Suprapubic skin (tissue), 4 donors: ENCODE results near the gene GPR176. TPM values are rescaled to one million over a fixed set of nuclear protein-coding genes. Genes with fewer than 3 reads are reported as not detected.

Source experiments
- DNase-seq, 2 donors: peaks; one replicate each; pipeline ENCODE4 v3.0.0-alpha.2; 2019; ENCODE audit warnings: low spot score in 2 of 2
- H3K27ac ChIP-seq: fragments of 200-600 bp; sonication (generic); one replicate; pipeline ENCODE4 v1.5.1; 2019
- H3K27me3 ChIP-seq: fragments of 200-600 bp; sonication (generic); one replicate; pipeline ENCODE4 v1.5.1; 2019
- H3K36me3 ChIP-seq: fragments of 200-600 bp; sonication (generic); one replicate; pipeline ENCODE4 v1.5.1; 2019
- H3K4me1 ChIP-seq: fragments of 200-600 bp; sonication (generic); one replicate; pipeline ENCODE4 v1.5.1; 2019
- H3K4me3 ChIP-seq: fragments of 200-600 bp; sonication (generic); one replicate; pipeline ENCODE4 v1.5.1; 2019; ENCODE audit warnings: mild to moderate bottlenecking
- H3K9me3 ChIP-seq: fragments of 200-600 bp; sonication (generic); one replicate; pipeline ENCODE4 v1.5.1; 2019
- EP300 ChIP-seq: sonication (generic); formaldehyde crosslinking; IDR thresholded peaks from one replicate; pipeline ENCODE4 v1.6.1; 2017; ENCODE audit warnings: antibody characterized with exemption
- POLR2A ChIP-seq, 2 donors: fragments of 450-650 bp; IDR thresholded peaks; one replicate each; pipeline ENCODE4 v1.6.1; 2017; ENCODE audit warnings: antibody characterized with exemption in 2 of 2, mild to moderate bottlenecking in 2 of 2, moderate library complexity in 2 of 2
- POLR2AphosphoS5 ChIP-seq, 3 donors: sonication (generic); formaldehyde crosslinking; IDR thresholded peaks; one replicate each; pipeline ENCODE4 v1.6.1; 2017; ENCODE audit warnings: antibody characterized with exemption in 3 of 3
- WGBS: methylation state at CpG from one replicate; pipeline ENCODE4 v1.1.5; 2018; 5-methylcytosine and 5-hydroxymethylcytosine counted together
- total RNA-seq, 4 donors: library from RNA; depleted of rRNA; stranded (reverse); fragments of >200 nt; gene quantifications; one replicate each; pipeline ENCODE4 v1.1.0, GENCODE V29; 2016
- TF ChIP-seq, protein P1 (sequence below), 2 donors: fragments of 200-600 bp in 1 of 2; fragments of 450-650 bp in 1 of 2; sonication (generic) in 1 of 2; IDR thresholded peaks; one replicate each; pipeline ENCODE4 v1.5.1; 2016 to 2019; ENCODE audit warnings: antibody characterized with exemption in 2 of 2, mild to moderate bottlenecking in 1 of 2, moderate library complexity in 1 of 2

The GPR176 gene
- total RNA-seq, 4 donors from 2014 or later: 1.3 to 4.2 (median 2.1) TPM

DNA sequence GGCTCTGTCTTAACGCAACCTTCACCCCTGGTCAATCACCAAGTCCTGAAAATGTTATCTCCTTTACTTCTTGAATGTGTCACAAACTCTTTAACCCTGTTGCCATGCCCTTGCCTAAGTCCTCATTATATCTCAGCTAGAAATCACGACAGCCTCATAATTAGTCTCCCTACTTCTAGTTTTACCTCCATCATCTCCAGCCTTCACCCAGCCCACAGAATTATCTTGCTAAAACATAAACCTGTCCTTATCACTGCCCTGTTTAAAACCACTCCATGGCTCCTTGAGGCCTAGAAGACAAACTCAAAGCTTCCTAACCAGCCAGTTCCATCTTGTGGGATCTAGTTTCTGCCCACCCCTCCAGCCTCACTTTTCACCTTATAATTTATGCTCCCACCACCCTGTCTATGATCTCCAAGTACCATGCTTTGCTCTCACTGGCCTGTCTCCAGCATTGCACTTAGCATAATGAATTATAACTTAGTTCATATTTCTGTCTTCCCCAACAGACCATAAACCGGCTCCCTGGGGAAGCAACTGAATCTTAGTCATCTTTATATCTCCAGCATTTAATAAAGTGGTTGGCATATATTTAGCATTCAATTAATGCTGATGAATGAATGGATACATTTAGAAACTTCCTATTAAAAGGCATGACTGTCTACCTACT is 39.2 kb downstream of the GPR176 start:
- no peak for TF ChIP-seq EP300
- TF ChIP-seq, protein P1, sequence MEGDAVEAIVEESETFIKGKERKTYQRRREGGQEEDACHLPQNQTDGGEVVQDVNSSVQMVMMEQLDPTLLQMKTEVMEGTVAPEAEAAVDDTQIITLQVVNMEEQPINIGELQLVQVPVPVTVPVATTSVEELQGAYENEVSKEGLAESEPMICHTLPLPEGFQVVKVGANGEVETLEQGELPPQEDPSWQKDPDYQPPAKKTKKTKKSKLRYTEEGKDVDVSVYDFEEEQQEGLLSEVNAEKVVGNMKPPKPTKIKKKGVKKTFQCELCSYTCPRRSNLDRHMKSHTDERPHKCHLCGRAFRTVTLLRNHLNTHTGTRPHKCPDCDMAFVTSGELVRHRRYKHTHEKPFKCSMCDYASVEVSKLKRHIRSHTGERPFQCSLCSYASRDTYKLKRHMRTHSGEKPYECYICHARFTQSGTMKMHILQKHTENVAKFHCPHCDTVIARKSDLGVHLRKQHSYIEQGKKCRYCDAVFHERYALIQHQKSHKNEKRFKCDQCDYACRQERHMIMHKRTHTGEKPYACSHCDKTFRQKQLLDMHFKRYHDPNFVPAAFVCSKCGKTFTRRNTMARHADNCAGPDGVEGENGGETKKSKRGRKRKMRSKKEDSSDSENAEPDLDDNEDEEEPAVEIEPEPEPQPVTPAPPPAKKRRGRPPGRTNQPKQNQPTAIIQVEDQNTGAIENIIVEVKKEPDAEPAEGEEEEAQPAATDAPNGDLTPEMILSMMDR (IDR thresholded peaks at IDR 0.05): no peak
- TF ChIP-seq POLR2AphosphoS5 (IDR thresholded peaks at IDR 0.05): no peak
- TF ChIP-seq POLR2A (IDR thresholded peaks at IDR 0.05): no peak
- no peaks in the 10 kb centered on the region for H3K27me3 ChIP-seq

DNA sequence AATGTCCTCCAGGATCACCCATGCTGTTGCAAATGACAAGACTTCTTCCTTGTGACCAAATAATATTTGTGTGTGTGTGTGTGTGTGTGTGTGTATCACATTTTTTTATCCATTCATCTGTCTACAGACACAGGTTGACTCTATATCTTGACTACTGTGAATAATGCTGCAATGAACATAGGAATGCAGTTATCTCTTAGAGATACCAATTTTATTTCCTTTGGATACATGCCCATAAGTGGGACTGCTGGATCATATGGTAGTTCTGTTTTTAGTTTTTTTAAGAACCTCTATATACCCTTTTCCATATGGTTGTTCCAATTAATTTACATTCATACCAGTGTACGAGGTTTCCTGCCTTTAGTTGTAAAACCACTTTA is 41.7 kb downstream of the GPR176 start:
- no peak for TF ChIP-seq POLR2AphosphoS5 (IDR thresholded peaks at IDR 0.05)
- no peak for TF ChIP-seq POLR2A (IDR thresholded peaks at IDR 0.05)
- TF ChIP-seq, protein P1 (IDR thresholded peaks at IDR 0.05): no peak
- no peak for TF ChIP-seq EP300
- no peaks in the 10 kb centered on the region for H3K27me3 ChIP-seq
- no peaks in the 10 kb centered on the region for H3K36me3 ChIP-seq
- no peak overlapping the region for H3K27ac ChIP-seq
- H3K4me3 ChIP-seq: no peak overlapping the region
- no peaks in the 10 kb centered on the region for H3K9me3 ChIP-seq
- 93% methylated on average over 1 of the region's 1 CpG for whole genome bisulfite sequencing
- H3K4me1 ChIP-seq: no peaks in the 10 kb centered on the region
- DNase-seq: no peak

More for the DNA sequence above, 39.2 kb downstream of the GPR176 start:
- Histone ChIP-seq H3K4me1 (no peaks in the 10 kb centered on the region), H3K4me3 (no peak overlapping the region), H3K9me3 (no peaks in the 10 kb centered on the region), H3K36me3 (no peaks in the 10 kb centered on the region), H3K27ac (no peak overlapping the region)
- WGBS: 90% methylated on average over 3 of the region's 3 CpGs
- no peak for DNase-seq

DNA sequence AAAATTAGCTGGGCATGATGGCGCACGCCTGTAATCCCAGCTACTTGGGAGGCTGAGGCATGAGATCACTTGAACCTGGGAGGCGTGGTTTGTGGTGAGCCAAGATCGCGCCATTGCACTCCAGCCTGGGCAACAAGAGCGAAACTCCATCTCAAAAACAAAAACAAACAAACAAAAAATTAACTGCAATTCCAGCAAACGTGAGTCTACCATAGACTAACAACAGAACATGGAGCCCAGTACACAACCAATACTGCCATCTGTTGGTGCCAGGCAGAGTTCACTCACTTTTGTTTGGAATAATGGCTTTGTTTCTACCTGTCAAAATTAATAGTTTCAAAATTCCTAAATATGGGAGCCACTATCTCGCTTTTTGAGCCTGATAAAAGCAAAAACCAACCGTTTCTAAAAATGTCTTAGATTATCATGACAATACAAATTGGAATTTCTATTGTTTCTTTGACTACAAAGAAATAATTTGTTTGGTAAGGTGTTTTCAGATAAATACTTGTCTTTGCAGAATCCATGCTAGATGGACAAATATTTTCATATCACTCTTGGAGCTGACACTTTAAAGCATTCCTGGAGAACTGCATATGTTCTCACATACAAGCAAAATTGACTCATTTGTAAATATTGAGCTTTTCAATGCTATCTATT is 45.0 kb downstream of the GPR176 start:
- no peaks in the 10 kb centered on the region for H3K9me3 ChIP-seq
- DNase-seq: no peak
- H3K36me3 ChIP-seq: no peaks in the 10 kb centered on the region
- TF ChIP-seq EP300: no peak
- TF ChIP-seq, protein P1 (IDR thresholded peaks at IDR 0.05): peak; percentile 34 to 56
- TF ChIP-seq POLR2A (IDR thresholded peaks at IDR 0.05): no peak
- TF ChIP-seq POLR2AphosphoS5 (IDR thresholded peaks at IDR 0.05): no peak
- no peaks in the 10 kb centered on the region for H3K27me3 ChIP-seq
- no peak overlapping the region for H3K4me3 ChIP-seq
- no peaks in the 10 kb centered on the region for H3K4me1 ChIP-seq
- 75% methylated on average over 9 of the region's 9 CpGs for WGBS
- H3K27ac ChIP-seq: no peak overlapping the region

DNA sequence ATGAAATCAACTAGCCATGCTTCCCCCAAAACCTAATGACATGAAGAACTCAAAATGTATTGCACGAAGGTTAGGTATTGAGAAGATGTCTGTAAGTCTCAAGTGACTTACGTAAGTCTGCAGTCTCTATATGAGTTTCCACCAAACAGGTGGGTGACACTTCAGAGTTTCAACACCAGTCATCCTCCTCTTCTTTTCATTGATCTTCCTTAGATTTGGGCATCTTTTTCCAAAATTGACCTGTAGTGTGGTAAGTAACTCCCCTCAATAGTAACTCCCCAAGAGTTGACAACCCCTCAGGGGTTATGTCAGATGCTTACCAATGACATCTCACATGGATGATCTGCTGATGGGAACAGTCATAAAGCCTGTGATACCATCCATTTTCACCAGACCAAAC is 46.1 kb downstream of the GPR176 start:
- Histone ChIP-seq H3K4me3 (no peak overlapping the region), H3K9me3 (no peaks in the 10 kb centered on the region), H3K36me3 (no peaks in the 10 kb centered on the region), H3K4me1 (no peaks in the 10 kb centered on the region), H3K27me3 (no peaks in the 10 kb centered on the region), H3K27ac (no peak overlapping the region)
- no peak for DNase-seq
- WGBS: 100% methylated on average over 2 of the region's 2 CpGs
- TF ChIP-seq EP300: no peak
- TF ChIP-seq POLR2A (IDR thresholded peaks at IDR 0.05): no peak
- TF ChIP-seq, protein P1 (IDR thresholded peaks at IDR 0.05): no peak

DNA sequence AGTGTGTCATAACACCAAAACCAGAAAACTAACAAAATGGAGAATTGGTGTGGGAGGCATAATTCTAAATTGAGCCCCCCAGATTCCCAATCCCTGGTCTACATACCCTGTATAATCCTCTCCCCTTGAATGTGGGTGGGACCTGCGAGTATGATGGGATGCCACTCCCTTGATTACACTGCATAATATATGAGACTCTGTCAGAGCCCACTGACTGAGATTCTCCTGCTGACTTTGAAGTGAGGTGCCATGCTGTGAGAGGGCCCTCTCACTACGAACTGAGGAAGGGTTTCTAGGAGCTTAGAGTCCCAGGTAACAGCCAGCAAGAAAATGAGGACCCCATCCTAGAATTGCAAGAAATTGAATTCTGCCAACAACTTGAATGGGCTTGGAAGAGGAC is 49.5 kb downstream of the GPR176 start:
- Histone ChIP-seq H3K4me1 (no peaks in the 10 kb centered on the region), H3K9me3 (no peaks in the 10 kb centered on the region), H3K27ac (no peak overlapping the region), H3K4me3 (no peak overlapping the region), H3K27me3 (no peaks in the 10 kb centered on the region), H3K36me3 (no peaks in the 10 kb centered on the region)
- TF ChIP-seq POLR2AphosphoS5 (IDR thresholded peaks at IDR 0.05) (no peak), POLR2A (IDR thresholded peaks at IDR 0.05) (no peak), EP300 (no peak)
- TF ChIP-seq, protein P1 (IDR thresholded peaks at IDR 0.05): no peak
- 96% methylated on average over 2 of the region's 2 CpGs for WGBS
- no peak for DNase-seq
